Measurements from ENCODE around the gene TMEM89.

Gene TMEM89

GRCh38 chr3:48585411-48585810, 36.2 kb downstream of the TMEM89 start:
- no peak for DNase-seq

- DNase-seq = no peak
Observed at GRCh38 chr3:48584836-48585235, 36.7 kb downstream of the TMEM89 start.

DNA sequence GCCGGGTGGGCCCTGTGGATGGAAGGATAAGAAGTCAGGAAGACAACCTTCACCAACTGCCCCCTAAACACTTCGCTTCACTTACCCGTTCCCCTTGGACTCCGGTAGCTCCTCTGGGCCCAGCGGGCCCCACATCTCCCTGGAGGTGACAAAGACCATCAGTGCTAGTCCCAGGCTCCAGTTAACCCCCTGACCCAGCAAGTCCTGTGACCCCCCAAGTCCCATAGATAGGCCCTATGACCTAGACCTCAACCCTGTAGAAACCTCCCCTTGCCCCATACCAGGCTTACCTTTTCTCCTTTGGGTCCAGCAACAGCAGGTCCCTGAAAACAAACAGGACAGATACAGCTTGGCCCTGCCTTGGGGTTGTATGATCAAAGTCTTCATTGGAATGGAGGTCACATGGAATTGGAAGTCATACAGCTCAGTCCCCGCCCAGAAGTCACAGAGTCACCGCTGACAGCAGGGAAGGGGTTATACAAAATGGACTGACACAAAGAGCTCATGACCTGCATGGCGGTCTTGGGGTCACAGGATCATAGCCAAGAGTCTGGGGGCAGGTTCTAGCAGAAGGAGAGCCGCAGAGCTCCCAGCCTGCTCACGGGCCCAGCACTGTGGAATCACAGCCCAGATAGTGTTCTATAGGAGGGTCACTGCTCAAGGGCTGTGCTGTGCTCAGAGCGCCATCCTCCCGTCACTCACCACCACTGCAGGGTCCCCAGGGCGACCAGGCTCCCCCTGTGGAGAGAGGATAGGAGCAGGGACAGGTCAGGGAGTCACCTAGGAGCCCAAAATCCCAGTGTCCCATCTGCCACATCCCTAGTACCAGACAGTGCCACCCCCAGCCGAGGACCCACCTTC, 39.7 kb downstream of the TMEM89 start:
- no peak for DNase-seq

DNA sequence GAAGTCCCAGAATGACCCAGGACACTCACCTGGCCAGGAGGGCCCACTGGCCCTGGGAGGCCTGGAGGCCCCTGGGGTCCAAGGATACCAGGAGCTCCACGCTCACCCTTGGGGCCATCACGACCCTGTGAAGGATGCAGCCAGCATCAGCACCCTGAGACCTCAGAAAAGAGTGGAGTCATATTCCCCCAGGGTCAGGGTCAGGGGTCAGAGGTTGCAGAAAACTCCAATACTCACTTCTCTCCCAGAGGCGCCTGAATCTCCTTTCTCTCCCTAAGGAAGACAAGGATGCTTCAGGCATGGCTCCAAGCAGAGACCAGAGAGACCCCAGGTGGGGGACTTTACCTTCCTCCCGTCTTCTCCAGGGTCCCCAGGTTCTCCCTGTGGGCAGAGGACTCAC, 44.9 kb downstream of the TMEM89 start:
- DNase-seq = no peak

DNA sequence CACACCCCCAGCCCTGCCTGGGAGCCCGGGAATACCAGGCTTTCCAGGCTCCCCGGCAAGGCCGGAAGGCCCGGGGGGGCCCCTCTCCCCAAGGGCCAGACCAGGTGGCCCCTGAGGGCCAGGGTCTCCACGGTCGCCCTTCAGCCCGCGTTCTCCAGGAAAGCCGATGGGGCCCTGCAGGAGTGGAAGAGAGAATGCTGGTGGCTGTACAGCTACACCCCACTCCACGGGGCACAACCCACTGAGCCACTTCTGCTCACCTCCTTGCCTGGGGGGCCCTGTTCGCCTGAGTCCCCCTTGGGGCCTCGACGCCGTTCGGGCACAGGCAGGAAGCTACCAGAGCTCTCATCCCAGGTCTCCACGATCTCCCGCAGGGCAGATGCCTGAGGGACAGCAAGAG, 46.2 kb downstream of the TMEM89 start:
- no peak for DNase-seq

DNA sequence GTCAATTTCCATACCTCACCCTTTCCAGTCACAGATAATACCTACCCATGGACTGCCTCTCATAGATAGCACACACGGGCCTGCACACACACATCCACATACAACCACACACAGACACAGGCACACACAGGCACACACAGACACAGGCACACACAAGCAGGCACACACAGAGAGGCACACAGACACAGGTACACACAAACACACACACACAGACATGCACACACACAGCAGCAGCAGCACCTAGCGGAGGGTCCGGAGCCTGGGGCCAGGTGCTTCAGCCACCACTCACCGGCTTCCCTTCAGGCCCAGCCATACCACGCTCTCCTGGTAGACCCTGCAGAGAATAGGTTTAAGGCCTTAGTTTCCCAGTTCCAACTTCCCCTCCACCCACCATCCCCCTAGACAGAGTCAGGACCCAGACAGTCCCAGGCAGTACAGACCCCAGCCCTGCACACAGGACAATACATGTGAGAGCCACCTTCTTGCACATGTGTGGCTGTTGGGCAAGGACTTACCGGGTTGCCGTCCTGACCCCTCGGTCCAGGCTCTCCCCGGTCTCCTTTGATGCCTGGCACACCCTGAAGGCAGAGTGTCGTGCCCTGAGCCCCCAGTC, 47.5 kb downstream of the TMEM89 start:
- no peak for DNase-seq

GRCh38 chr3:48572517-48572916, 49.1 kb downstream of the TMEM89 start:
- DNase-seq = no peak

DNA sequence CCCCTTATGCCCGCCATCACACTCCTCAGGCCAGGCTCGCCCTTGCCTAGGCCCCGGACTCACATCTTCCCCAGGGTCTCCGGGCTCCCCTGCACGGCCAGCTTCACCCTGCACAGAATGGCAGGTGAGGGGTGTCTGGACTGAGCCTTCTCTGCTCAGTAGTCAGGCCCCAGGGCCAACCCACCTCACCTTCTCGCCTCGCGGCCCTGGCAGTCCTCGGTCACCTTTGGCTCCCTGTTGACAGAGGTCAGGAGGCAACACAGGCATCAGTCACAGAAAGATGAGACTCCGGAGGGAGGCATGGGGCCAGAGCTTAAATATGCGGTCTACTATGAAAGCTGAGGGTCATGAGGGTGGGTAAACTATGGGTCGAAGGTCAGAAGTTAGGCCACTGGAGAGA, 49.6 kb downstream of the TMEM89 start:
- DNase-seq = no peak
